PC-9 (cell line): ENCODE data around the gene CD9. TPM values are rescaled to one million over a fixed set of nuclear protein-coding genes. Genes with fewer than 3 reads are reported as not detected.

ENCODE experiments used
- BruUV-seq: library from RNA; stranded (reverse); fragments of 400-500 nt; replicated peaks from 2 replicates; lab custom pipeline; 2021; lab: Mats Ljungman, UMichigan
- CTCF ChIA-PET: fragments of 300-600 bp; sonication (Branson Sonifier 250); formaldehyde crosslinking; loops from one replicate; lab custom pipeline; 2022; ENCODE audit warnings: antibody characterized with exemption; lab: Charles Lee
- POLR2A ChIA-PET: fragments of 300-600 bp; sonication (Branson Sonifier 250); formaldehyde crosslinking; loops from one replicate; lab custom pipeline; 2022; ENCODE audit warnings: antibody characterized with exemption; ENCODE audit not compliant: unreplicated experiment; lab: Charles Lee
- DNase-seq, 2 experiments: peaks; one replicate each; pipeline versions ENCODE4 v3.0.0 to v3.0.0-alpha.2; 2015 to 2022; ENCODE audit warnings: mixed read lengths in 1 of 2
- H2AFZ ChIP-seq: fragments of 200-600 bp; sonication (generic); 2 replicates; pipeline ENCODE4 v1.8.1; 2017; ENCODE audit warnings: antibody characterized with exemption
- H3F3A ChIP-seq: fragments of 200-600 bp; sonication (generic); 2 replicates; pipeline ENCODE4 v1.8.1; 2017; ENCODE audit warnings: antibody characterized with exemption, mild to moderate bottlenecking, low read depth; ENCODE audit not compliant: insufficient read depth
- H3K27ac ChIP-seq: fragments of 200-600 bp; sonication (generic); 2 replicates; pipeline ENCODE4 v1.6.1; 2016; ENCODE audit warnings: mixed run types
- H3K27me3 ChIP-seq: fragments of 200-600 bp; sonication (generic); 2 replicates; pipeline ENCODE4 v1.6.1; 2016; ENCODE audit warnings: low read depth, mixed run types; ENCODE audit not compliant: insufficient read depth
- H3K36me3 ChIP-seq: fragments of 200-600 bp; sonication (generic); 2 replicates; pipeline ENCODE4 v1.6.1; 2016; ENCODE audit warnings: low read depth, mixed run types
- H3K4me1 ChIP-seq: fragments of 200-600 bp; sonication (generic); replicated peaks from 2 replicates; pipeline ENCODE4 v1.6.1; 2016; ENCODE audit warnings: mixed run types; ENCODE audit not compliant: insufficient read depth
- H3K4me2 ChIP-seq: fragments of 200-600 bp; sonication (generic); 2 replicates; pipeline ENCODE4 v1.6.1; 2017; ENCODE audit warnings: mixed run types
- H3K4me3 ChIP-seq: fragments of 200-600 bp; sonication (generic); 2 replicates; pipeline ENCODE4 v1.6.1; 2016; ENCODE audit warnings: mixed run types
- H3K79me2 ChIP-seq: fragments of 200-600 bp; sonication (generic); 2 replicates; pipeline ENCODE4 v1.6.1; 2017; ENCODE audit warnings: low read depth, mixed run types
- H3K9me2 ChIP-seq: fragments of 200-600 bp; sonication (generic); 2 replicates; pipeline ENCODE4 v1.8.1; 2017; ENCODE audit warnings: mild to moderate bottlenecking; ENCODE audit not compliant: insufficient read depth
- H3K9me3 ChIP-seq: fragments of 200-600 bp; sonication (generic); 2 replicates; pipeline ENCODE4 v1.8.1; 2016; ENCODE audit warnings: low read depth; ENCODE audit not compliant: insufficient read depth
- H4K20me1 ChIP-seq: fragments of 200-600 bp; sonication (generic); 2 replicates; pipeline ENCODE4 v1.8.1; 2017; ENCODE audit not compliant: insufficient read depth
- EZH2 ChIP-seq: fragments of 200-600 bp; sonication (generic); IDR thresholded peaks from 2 replicates; pipeline ENCODE4 v1.8.0; 2017; ENCODE audit warnings: antibody characterized with exemption, low read depth
- intact Hi-C: fragments of 100-400 bp; cut with micrococcal nuclease; formaldehyde crosslinking; loops from one replicate; pipeline ENCODE4 v1.10.0; 2022; ENCODE audit not compliant: unreplicated experiment
- total RNA-seq: library from RNA; stranded (reverse); gene quantifications from 2 replicates; pipeline ENCODE4 v1.2.3, GENCODE V29; 2021
- TF ChIP-seq, protein P1 (sequence below): fragments of 200-600 bp; sonication (generic); conservative IDR thresholded peaks from 2 replicates; pipeline ENCODE4 v1.6.1; 2017; ENCODE audit warnings: mixed run types, antibody characterized with exemption, mild to moderate bottlenecking, moderate library complexity

Gene CD9
- total RNA-seq, 1 experiment from 2014 or later = 374 TPM

DNA sequence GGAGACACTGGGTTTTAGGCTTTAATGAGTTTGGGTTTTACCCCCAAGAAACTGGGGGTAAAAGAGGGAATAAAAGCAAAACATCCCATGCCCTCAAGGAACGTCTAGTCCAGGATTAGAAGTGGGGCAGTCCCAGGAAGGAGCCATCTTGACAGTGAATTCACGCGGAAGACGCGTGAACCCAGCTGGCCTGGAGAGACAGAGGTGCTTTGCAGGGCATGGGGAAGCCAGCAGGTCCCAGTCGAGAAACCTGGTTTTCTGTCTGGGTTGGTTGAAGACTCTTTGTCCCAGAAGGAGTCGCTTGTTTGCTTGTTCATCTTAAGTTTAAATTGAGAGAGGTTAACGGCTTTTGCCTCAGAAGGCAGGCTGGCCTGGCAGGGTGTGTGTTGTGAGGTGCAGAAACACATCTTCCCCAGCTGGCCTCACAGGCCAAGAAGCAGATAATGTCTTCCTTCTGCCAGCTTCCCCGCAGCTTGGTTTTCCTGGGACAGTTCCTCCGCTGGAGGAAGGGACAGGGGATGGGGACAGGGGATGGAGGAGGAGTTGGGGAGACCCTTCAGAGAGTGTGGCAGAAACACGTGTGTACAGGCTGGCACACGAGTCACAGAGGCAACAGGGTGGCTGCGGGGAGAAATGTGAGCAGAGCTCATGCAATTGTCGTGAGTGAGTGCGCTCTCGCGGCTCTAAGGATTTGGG, 18.5 kb upstream of the CD9 start:
- H4K20me1 ChIP-seq = no peaks in the 10 kb centered on the region
- H3K4me2 ChIP-seq = no peak overlapping the region
- no peaks in the 10 kb centered on the region; the same call in 1 of the 2 replicates for H3F3A ChIP-seq
- TF ChIP-seq EZH2 = no peak
- TF ChIP-seq, protein P1, sequence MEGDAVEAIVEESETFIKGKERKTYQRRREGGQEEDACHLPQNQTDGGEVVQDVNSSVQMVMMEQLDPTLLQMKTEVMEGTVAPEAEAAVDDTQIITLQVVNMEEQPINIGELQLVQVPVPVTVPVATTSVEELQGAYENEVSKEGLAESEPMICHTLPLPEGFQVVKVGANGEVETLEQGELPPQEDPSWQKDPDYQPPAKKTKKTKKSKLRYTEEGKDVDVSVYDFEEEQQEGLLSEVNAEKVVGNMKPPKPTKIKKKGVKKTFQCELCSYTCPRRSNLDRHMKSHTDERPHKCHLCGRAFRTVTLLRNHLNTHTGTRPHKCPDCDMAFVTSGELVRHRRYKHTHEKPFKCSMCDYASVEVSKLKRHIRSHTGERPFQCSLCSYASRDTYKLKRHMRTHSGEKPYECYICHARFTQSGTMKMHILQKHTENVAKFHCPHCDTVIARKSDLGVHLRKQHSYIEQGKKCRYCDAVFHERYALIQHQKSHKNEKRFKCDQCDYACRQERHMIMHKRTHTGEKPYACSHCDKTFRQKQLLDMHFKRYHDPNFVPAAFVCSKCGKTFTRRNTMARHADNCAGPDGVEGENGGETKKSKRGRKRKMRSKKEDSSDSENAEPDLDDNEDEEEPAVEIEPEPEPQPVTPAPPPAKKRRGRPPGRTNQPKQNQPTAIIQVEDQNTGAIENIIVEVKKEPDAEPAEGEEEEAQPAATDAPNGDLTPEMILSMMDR = no peak
- no peaks in the 10 kb centered on the region; the same call in 1 of the 2 replicates for H3K9me3 ChIP-seq
- POLR2A ChIA-PET = interaction anchor here (0.5 kb wide), 1 partner anchor 168 kb away, joined by 3 read pairs; no protein-coding TSS in a partner anchor
- intact Hi-C loops = no loop called here
- BruUV-seq = no TSS peak
- H3K4me3 ChIP-seq = no peak overlapping the region
- H3K27me3 ChIP-seq = no peaks in the 10 kb centered on the region
- no peaks in the 10 kb centered on the region for H3K36me3 ChIP-seq
- no peaks in the 10 kb centered on the region for H3K79me2 ChIP-seq
- DNase-seq = no peak
- no peak overlapping the region for H2AFZ ChIP-seq
- no peaks in the 10 kb centered on the region for H3K9me2 ChIP-seq
- CTCF ChIA-PET = interaction anchor here (0.6 kb wide), 1 partner anchor 705 kb away, joined by 6 read pairs; no protein-coding TSS in a partner anchor
- H3K4me1 ChIP-seq = peaks cover 31% of the 10 kb centered on the region
- no peak overlapping the region for H3K27ac ChIP-seq

DNA sequence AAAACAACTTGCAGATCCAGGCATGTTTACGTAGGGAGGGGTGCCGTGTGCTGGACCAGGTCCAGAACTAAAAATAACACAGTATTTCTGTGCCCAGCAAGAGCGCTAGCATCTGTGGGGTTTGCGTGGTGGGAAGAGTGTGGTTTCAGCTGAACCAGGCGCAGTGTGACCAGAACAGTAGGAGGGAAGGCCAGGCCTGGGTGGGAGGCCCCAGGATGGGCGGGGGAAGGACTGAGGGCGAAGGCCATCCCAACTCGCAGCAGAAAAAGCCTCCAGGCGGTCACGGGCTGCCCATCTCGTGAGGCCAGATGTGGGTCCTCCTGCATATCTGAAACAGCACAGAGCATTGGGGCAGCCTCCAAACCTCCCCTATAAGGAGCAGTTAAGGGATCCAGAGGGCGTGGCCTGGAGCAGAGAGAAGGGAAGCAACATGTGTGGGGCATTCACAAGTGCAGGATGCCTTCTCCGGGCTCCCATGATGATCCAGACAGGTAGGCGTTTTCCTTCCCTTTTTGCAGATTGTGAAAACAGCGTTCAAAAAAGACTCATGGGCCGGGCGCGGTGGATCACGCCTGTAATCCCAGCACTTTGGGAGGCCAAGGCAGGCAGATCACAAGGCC, 17.8 kb upstream of the CD9 start:
- no peak overlapping the region for H2AFZ ChIP-seq
- DNase-seq = peak in 1 of 2 experiments; percentile 39
- no peaks in the 10 kb centered on the region for H3K36me3 ChIP-seq
- no peak overlapping the region for H3K4me2 ChIP-seq
- H3F3A ChIP-seq = no peaks in the 10 kb centered on the region; the same call in 1 of the 2 replicates
- no peaks in the 10 kb centered on the region for H4K20me1 ChIP-seq
- CTCF ChIA-PET = interaction anchor here (0.6 kb wide), 1 partner anchor 106 kb away, joined by 3 read pairs; no protein-coding TSS in a partner anchor
- no peak overlapping the region for H3K27ac ChIP-seq
- intact Hi-C loops = no loop called here
- H3K4me3 ChIP-seq = no peak overlapping the region
- peaks cover 31% of the 10 kb centered on the region for H3K4me1 ChIP-seq
- no peaks in the 10 kb centered on the region for H3K27me3 ChIP-seq
- no peaks in the 10 kb centered on the region for H3K9me2 ChIP-seq
- no peaks in the 10 kb centered on the region; the same call in 1 of the 2 replicates for H3K9me3 ChIP-seq
- TF ChIP-seq, protein P1 = no peak
- TF ChIP-seq EZH2 = no peak
- H3K79me2 ChIP-seq = no peaks in the 10 kb centered on the region
- no TSS peak for BruUV-seq
- POLR2A ChIA-PET = no interaction called here

DNA sequence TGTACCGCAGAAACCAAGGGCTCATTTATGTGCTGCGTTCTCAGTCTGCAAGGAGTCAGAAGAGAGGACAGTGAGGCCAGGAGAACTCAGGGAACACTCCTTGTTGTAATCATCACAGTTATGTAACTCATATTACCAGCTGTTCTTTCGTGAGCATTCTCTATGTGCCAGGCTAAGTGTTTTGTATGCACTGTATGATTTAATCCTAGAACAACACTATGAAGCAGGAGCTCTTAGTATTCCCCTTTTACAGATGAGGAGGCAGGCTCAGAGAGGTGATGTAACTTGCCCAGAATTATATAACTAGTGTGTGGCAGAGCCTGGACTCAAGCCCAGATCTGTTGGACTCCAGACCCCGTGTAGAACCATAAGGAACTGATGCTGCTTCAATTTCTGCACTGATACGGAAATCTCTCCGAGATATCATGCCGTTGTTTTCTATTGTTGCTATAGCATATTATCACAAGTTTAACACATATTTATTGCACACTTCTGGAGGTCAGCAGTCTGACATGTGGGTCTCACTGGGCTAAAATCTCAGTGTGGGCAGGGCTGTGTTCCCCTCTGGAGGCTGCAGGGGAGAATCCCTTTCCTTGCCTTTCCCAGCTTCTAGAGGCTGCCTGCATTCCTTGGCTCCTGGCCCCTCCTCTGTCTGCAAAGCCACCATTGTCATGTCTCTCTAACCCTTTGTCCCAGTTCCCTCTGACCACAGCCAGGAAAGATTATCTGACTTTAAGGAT, 16.3 kb upstream of the CD9 start:
- intact Hi-C loops = no loop called here
- Histone ChIP-seq H3K79me2 (no peaks in the 10 kb centered on the region), H3K27ac (no peak overlapping the region), H3K4me1 (peaks cover 29% of the 10 kb centered on the region), H4K20me1 (no peaks in the 10 kb centered on the region), H3K9me2 (no peaks in the 10 kb centered on the region), H3K9me3 (no peaks in the 10 kb centered on the region; the same call in 1 of the 2 replicates), H3F3A (no peaks in the 10 kb centered on the region; the same call in 1 of the 2 replicates), H3K4me2 (no peak overlapping the region), H2AFZ (no peak overlapping the region), H3K27me3 (no peaks in the 10 kb centered on the region), H3K4me3 (no peak overlapping the region), H3K36me3 (no peaks in the 10 kb centered on the region)
- no TSS peak for BruUV-seq
- CTCF ChIA-PET = no interaction called here
- no peak for DNase-seq
- POLR2A ChIA-PET = interaction anchor here (0.6 kb wide), 1 partner anchor 671 kb away, joined by 3 read pairs; no protein-coding TSS in a partner anchor
- TF ChIP-seq, protein P1 = no peak
- TF ChIP-seq EZH2 = no peak
